ENCODE results near the gene ASCL2.

Gene ASCL2, protein sequence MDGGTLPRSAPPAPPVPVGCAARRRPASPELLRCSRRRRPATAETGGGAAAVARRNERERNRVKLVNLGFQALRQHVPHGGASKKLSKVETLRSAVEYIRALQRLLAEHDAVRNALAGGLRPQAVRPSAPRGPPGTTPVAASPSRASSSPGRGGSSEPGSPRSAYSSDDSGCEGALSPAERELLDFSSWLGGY

DNA sequence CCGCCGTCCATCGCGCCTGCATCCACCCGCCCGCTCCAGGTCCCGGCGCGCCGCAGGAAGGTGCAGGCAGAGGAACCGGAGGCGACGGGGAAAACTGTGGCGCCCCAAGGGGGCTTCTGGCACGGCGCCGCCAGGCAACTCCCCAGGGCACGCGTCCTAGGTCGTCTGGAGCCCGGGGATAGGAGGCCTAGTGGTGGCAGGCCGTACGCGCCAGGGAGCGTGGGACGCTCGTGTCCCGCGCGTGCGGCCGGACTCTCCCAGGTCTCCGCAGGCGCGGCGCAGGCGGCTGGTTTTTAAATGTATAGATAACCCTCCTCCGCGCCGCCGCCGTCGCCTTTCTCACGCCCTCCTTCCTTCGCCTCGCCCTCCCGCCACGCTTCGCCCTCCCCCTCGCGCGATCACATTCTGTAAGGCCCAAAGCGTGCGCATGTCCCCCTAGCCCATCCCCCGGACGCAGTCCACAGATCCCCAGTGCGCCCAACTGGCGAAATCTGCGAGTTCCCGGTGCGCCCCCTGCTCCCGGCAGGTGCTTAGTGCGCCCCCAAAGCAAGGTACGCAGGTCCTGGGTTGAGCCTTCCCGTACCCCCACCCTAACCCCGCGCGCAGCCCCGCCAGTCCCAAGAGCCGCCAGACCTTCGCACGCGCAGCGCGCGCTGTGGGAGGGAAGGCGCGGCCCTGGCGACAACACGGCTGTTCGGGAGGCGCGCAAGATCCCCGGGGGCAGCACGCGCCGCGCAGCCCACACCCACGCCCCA lies at the start of gene ASCL2:
TSS of gene ASCL2 (minus strand) at position 267 of the 755 bp plus-strand sequence. CDS start at position 11, 256 bp downstream.
- DNase-seq: no peak

DNA sequence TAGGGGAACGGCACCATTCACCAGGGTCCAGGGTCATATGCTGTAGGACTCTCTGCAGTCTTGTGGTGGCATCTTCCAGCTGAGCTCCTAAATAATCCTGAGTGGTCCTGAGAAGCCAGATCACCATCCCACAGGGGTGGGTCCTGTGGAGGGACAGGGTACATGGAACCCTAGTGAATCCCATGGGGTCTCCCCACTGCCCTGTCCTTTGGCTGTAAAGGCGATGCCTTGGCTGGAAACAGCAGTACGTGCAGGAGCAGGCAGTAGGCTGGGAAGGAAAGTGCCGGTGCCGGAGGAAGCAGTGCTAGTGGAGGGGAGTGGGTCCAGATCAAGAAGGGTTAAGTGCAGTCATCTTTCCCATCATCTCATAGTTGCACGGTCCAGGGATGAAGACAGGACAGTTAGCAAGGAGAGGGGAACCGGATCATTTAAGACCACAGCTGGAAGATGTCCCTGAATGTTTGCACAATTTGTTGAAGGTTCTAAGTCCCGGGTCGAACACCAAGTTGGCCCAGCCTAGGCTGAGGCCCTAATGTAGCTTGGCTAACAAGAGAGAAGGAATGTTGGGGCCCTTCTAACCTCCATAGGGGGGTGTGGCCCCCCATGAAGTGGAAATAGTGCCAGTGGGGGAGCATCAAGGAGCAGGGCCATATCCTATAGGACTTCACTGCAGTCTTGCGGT lies 49.5 kb upstream of the ASCL2 start:
- no peak for DNase-seq

GRCh38 chr11:2318707-2319106 lies 48.3 kb upstream of the ASCL2 start:
- DNase-seq: no peak

DNA sequence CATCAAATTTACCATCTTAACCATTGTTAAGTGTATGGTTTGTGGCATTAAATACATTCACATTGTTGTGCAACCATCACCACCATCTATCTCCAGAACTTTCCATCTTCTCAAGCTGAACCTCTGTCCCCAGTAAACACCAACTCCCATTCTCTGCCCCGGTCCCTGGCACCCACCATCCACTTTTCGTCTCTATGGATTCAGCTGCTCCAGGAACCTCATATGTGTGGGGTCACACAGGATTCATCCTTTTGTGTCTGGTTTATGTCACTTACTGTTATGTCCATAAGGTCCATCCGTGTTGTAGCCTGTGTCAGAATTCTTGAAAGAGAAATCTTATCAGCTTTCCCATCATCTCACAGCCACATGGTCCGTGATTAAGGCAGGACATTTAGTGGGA lies 47.7 kb upstream of the ASCL2 start:
- no peak for DNase-seq

DNA sequence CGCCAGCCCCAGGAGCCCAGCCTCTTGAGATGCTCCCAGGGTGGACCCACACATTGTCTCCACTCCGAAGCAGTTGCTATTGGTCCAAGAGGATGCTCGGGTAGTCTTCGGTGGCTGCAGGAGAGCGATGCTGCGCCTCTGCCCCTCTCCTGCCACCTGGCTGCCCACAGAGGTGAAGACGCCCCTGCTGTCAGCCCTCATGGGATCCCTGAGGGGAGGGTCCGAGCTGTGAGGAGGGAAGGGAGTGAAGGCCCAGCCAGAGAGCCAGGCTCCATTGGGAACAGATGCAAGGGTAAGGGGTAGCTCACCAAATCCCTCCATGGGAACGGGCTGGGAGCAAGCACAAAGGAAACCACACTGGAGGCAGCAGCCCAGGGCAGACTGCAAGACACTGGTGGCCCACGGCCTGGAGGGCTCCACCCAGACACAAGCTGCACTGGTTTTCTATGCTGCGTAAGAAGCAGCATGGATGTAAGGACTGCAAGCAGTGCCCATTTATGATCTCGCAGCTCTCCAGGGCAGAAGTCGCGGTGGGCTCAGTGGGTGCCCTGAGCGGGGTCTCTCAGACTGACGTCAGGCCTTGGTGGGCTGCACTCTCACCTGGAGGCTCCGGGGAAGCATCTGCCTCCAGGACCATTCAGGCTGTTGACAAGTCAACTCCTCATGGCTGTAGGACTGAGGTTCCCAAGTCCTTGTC lies 47.1 kb upstream of the ASCL2 start:
- DNase-seq: no peak

DNA sequence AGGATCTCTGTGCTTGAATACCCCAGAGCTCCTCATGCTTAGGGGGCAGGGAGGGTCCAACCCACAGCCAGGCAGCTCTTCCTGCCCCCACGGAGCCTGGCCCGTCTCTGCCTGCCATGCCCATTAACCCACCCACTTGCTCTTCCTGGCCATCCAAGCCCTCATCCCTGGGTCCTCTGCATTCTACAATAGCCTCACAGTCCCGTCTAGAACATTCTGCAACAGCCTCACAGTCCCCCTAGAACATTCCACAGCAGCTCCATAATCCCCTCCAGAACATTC lies 46.5 kb upstream of the ASCL2 start:
- DNase-seq: no peak

GRCh38 chr11:2316169-2316962 lies 46.0 kb upstream of the ASCL2 start:
- DNase-seq: no peak

DNA sequence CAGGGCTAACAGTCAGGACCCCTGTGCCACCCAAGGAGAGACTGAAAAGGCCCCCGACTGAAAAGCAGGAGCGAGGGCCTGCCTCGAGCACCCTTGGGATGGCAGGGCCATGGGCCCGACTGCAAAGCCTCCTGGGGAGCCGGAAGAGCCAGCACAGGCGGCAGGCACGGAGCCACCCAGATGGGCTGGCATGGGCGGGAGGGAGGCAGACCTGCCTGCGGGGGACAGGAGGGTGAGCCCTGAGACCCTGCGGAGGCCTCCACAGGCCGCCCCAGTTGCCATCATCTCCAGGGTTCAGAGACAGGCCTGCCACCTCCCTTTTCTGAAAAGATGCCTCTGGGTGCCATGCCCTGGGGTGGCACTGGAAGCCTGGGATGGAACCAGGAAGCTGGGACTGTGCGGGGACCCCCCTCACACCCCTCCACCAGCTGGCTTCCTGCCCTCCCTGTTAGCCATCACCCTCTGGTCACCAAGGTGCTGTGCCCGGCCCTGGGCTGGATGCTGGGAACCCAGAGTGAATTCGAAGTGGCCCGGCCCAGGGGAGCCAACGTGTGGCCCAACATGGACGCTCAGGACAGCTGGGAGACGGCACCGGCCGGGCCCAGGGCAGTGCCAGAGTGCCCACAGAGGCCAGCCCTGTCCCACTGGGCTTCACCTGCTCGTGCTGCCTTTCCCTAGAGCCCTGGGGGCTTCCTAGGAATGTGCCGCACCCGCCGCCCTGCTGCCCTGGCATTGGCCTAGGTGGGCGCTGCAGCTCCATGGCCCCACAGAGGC lies 45.2 kb upstream of the ASCL2 start:
- DNase-seq: no peak

- DNase-seq: no peak
Measured at GRCh38 chr11:2314525-2315394, 44.4 kb upstream of the ASCL2 start.

GRCh38 chr11:2314136-2314524 lies 43.7 kb upstream of the ASCL2 start:
- no peak for DNase-seq

DNA sequence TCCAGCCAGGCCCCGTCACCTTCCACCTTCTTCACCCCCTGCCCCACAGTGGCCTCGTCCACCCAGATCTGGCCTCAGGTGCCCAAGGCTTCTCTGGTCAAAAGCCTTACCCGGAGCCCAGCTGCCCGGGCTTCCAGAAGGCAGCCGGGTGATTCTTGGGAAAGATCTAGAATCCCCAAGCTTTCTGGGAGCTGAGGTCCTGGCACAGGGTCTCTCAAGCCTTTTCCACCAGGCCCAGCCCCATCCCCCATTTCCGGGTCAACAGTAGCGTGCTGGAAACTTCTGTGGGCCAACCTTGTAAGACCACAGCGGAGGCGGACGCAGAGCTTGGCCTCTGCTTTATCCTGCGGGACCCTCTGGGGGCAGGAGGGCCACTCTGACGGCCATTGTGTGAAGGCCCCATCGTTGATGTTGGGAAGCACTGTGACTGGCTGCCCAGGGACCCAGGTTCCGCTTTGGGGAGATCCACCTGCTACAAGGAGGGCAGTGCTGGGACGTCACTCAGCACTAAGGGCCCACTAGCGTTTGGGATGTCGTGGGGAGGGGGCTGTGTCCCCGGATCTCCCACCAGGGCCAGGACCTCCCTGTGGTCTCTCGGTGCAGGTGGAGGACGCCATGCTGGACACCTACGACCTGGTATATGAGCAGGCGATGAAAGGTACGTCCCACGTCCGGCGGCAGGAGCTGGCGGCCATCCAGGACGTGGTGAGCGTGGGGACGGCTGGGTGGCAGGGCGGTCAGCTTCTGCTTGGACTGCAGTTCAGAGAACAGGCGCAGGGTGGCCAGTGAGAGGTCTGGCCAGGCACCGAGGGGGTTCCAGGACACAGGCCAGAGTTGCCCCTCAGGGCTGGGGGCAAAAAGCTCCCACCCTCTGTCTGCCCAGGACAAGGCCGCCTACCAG lies 42.9 kb upstream of the ASCL2 start:
- DNase-seq: no peak

DNA sequence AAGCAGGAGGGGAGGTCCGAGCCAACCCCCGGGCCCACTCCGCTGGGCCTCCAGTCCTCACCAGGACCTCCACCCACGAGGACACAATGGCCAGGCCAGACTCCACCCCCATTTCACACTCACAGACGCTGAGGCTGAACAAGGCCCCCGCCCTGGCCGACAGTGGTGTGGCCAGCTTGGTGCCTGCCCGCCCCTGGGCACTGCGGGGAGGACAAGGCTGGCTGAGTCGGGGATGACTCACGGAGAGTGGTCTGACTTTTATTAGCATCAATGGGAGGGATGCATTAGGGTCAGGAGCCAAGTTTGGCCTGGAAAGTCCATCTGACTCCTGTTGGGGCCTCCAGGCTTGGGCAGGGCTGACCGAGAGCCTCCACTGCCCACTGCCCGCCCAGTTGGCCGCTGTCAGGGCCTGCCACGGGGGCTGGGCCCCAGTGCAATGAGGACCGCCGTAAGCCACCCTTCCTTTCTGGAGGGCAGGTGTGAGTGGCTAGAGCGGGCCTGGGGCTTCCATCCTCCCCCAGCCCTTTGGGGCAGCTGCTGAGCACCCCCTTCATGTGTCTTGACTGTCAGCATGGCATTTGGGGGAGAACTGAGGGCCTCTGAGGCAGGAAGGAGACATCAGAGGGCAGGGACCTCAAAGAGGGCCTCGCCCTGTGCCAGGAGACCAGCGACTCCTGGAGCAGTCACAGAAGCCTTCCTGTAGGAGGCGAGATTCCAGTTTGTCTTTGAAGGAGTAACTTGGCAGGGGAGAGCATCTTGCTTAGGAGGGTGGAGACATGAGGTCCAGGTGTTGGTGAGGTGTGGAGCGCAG lies 42.0 kb upstream of the ASCL2 start:
- no peak for DNase-seq

DNA sequence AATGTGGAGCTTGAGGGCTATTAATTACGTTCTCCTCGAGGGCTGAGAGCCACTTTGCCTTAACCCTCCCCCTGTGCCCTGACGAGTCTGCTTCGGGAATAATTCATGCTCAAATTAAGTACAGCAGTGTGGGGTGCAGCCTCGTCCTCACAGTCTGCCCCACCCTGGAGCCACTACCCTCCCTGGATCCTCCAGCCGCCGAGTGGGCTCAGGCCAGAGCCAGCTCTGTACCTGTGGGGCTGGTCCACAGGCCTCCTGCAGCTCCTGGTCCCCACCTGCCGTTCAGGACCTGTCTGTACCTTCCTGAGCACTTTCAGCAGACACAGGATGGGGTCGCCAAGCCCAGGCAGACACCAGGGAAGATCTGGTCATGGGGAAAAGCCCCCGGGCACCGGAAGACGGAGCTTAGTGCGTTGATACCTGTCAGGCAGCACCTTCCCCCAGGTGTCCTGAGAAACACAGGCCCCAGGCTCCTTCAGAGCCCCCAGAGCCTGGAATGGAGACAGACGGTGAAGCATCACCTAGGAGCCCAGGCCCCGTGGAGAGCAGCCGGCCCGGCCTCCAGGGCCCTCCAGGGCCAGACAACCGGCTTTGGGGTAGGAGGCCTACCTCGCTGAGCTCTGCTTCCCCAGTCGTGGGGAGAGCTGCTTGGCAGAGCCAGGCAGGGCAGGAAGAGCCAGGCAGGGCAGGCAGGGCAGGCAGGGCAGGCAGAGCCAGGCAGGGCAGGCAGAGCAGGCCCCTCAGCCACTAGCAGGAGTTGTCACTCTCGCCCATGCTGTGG lies 41.2 kb upstream of the ASCL2 start:
- no peak for DNase-seq

GRCh38 chr11:2310786-2311352 lies 40.5 kb upstream of the ASCL2 start:
- no peak for DNase-seq

DNA sequence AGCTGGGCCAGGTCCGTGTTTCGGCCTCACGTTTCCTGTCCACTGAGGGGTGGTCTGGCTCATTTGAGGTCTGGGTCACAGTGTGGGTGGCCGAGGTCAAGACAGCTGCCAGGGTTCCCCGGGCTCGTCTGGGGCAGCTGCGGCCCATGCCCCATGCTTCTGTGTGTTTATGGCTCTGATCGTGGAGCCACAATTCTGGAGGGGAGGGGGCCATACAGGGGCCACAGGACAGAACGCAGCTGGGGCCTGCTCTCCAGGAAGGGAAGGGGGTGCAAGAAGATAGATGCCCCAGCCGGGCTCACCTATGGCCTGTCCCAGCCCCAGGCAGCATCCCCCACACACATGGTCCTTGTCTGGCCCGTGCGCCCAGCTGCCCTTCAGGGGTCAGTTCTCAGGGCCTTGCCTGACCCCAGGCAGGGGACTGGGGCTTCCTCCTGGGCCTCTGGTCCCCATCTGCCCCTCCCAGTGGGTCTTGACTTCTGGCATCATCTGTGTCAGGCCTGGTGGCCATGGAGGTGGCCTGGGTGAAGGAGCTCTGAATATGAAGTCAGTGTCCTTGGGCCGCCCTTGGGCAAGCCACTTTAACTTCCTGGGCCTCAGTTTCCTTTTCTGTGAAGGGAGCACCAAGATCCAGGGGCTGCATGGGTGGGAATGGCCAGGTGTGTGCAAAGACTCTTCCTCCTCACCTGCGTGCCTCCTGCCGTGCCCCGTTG lies 39.8 kb upstream of the ASCL2 start:
- DNase-seq: no peak

DNA sequence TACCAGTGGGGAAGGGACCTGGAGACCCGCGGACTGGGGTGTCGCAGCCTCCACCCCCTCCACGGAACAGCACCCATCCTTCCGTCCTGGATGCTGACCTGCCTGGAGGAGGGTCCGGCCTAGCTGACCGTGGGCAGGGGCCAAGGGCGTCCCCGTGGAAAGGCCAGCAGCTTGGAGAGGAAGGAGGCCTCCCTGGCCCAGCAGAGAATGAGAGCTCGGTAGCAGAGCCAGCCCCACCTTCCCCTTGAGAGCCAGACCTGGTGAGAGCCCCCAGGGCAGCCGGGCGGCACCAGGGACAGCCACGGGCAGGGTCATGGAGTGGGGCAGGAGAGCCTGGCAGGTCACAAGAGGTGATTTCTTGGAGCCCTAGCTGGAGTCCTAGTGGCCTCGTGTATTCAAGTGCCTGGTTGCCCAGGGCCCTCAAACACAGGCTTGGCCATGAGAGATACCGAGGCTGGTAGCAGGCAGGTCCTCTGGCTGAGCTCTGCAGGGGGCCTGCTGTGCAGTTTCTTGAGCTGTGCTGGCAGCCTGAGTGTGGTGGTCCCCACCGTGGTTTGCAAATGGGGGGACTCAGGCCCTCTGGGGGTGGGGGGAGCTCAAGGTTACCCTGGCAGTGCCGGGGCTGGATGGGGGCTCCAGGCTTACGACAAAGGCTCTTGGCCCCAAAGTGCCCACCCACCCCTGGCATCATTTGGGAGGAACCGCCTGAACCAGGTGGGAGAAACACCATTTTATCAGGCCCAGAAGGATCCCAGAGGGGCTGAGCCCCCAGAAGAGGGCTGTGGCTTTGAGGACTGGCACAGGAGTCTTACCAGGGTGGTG lies 39.1 kb upstream of the ASCL2 start:
- DNase-seq: no peak

Data from cortex of kidney (tissue), 1 donor.